B cell (primary cell): ENCODE results near the gene BCL3. TPM values are rescaled to one million over a fixed set of nuclear protein-coding genes. Genes with fewer than 3 reads are reported as not detected.

ENCODE experiments used
- ATAC-seq: fragments of 200-7000 bp; cut with Tn5 transposase; one replicate; pipeline ENCODE4 v1.10.0; 2021; ENCODE audit warnings: low read depth, mild to moderate bottlenecking, moderate number of reproducible peaks, moderate library complexity
- CTCF ChIA-PET: fragments of 350-600 bp; sonication (Branson Sonifier 250); formaldehyde crosslinking; loops from one replicate; lab custom pipeline; 2021; ENCODE audit warnings: antibody characterized with exemption, inconsistent platforms; lab: Charles Lee
- POLR2A ChIA-PET: fragments of 350-600 bp; sonication (Branson Sonifier 250); formaldehyde crosslinking; loops from one replicate; lab custom pipeline; 2021; ENCODE audit warnings: antibody characterized with exemption; lab: Charles Lee
- DNase-seq: peaks from one replicate; pipeline ENCODE4 v3.0.0; 2013
- H2AFZ ChIP-seq: 2 replicates; pipeline ENCODE4 v1.6.1; 2012; ENCODE audit warnings: mild to moderate bottlenecking, low read depth, low read length; ENCODE audit not compliant: insufficient read depth, poor library complexity, severe bottlenecking
- H3K27ac ChIP-seq, 2 donors: 1 replicate in 1 of 2; 2 replicates in 1 of 2; pipeline ENCODE4 v1.5.1; 2012 to 2013; ENCODE audit warnings: low read length in 2 of 2, mild to moderate bottlenecking in 2 of 2, moderate library complexity in 1 of 2
- H3K27me3 ChIP-seq, 4 experiments: fragments of 200-600 bp in 1 of 4; sonication (generic) in 1 of 4; replicated peaks in 1 of 4; 1 replicate in 2 of 4; 2 replicates in 2 of 4; pipeline versions ENCODE4 v1.6.1 to v1.7.0; 2013 to 2016; ENCODE audit warnings: low read length in 3 of 4, mild to moderate bottlenecking in 2 of 4, mixed read lengths in 1 of 4, moderate library complexity in 1 of 4; ENCODE audit not compliant: insufficient read depth in 4 of 4, control insufficient read depth in 3 of 4; ENCODE audit errors: control extremely low read depth in 1 of 4
- H3K36me3 ChIP-seq, 2 experiments: replicated peaks in 1 of 2; 1 replicate in 1 of 2; 2 replicates in 1 of 2; pipeline versions ENCODE4 v1.6.1 to v1.7.1; 2013; ENCODE audit warnings: low read length in 1 of 2; ENCODE audit not compliant: insufficient read depth in 2 of 2, control insufficient read depth in 1 of 2; ENCODE audit errors: control extremely low read depth in 1 of 2, extremely low read depth in 1 of 2
- H3K4me1 ChIP-seq, 2 donors: fragments of 200-600 bp in 1 of 2; sonication (generic) in 1 of 2; 1 replicate in 1 of 2; 2 replicates in 1 of 2; pipeline versions ENCODE4 v1.5.1 to v1.6.1; 2013 to 2017; ENCODE audit warnings: low read length in 2 of 2; ENCODE audit not compliant: control insufficient read depth in 2 of 2, insufficient read depth in 2 of 2
- H3K4me2 ChIP-seq: replicated peaks from 2 replicates; pipeline ENCODE3; 2012; ENCODE audit warnings: mild to moderate bottlenecking, low read depth, low read length; ENCODE audit not compliant: poor library complexity, severe bottlenecking
- H3K4me3 ChIP-seq, 5 experiments: fragments of 200-600 bp in 1 of 5; sonication (generic) in 1 of 5; 1 replicate in 3 of 5; 2 replicates in 2 of 5; pipeline versions ENCODE4 v1.5.1 to v1.7.0; 2011 to 2016; ENCODE audit warnings: low read length in 4 of 5, mild to moderate bottlenecking in 4 of 5, low read depth in 2 of 5, control low read depth in 1 of 5, moderate library complexity in 1 of 5; ENCODE audit not compliant: insufficient read depth in 1 of 5; ENCODE audit errors: control extremely low read depth in 1 of 5, extremely low read depth in 1 of 5
- H3K79me2 ChIP-seq: fragments of 200-600 bp; sonication (generic); one replicate; pipeline ENCODE4 v1.6.0; 2016; ENCODE audit warnings: low read length; ENCODE audit not compliant: control insufficient read depth, insufficient read depth
- H3K9ac ChIP-seq: fragments of 200-600 bp; sonication (generic); 2 replicates; pipeline ENCODE4 v1.6.1; 2017; ENCODE audit warnings: mild to moderate bottlenecking, low read length, moderate library complexity
- H3K9me3 ChIP-seq, 3 donors: one replicate each; pipeline versions ENCODE4 v1.6.1 to v1.7.1; 2013; ENCODE audit warnings: low read length in 2 of 3; ENCODE audit not compliant: control insufficient read depth in 2 of 3, insufficient read depth in 1 of 3; ENCODE audit errors: control extremely low read depth in 1 of 3
- H4K20me1 ChIP-seq: 2 replicates; pipeline ENCODE4 v1.6.0; 2012; ENCODE audit warnings: mild to moderate bottlenecking, low read length; ENCODE audit not compliant: insufficient read depth, control insufficient read depth, poor library complexity, severe bottlenecking
- H3K27ac Mint-ChIP-seq: one replicate; pipeline ENCODE4 v1.8.0; 2021; ENCODE audit warnings: mixed read lengths
- H3K27me3 Mint-ChIP-seq: one replicate; pipeline ENCODE4 v1.8.0; 2021; ENCODE audit warnings: mixed read lengths
- H3K4me1 Mint-ChIP-seq: one replicate; pipeline ENCODE4 v1.8.0; 2021; ENCODE audit warnings: mixed read lengths
- H3K4me3 Mint-ChIP-seq: one replicate; pipeline ENCODE4 v1.8.0; 2021; ENCODE audit warnings: mixed read lengths
- H3K9me3 Mint-ChIP-seq: one replicate; pipeline ENCODE4 v1.8.0; 2022; ENCODE audit warnings: mixed read lengths; ENCODE audit not compliant: insufficient read depth
- EZH2 ChIP-seq: IDR thresholded peaks from 2 replicates; pipeline ENCODE4 v1.6.1; 2012; ENCODE audit warnings: borderline replicate concordance, low read depth, mild to moderate bottlenecking, moderate library complexity, low read length; ENCODE audit not compliant: insufficient read depth, poor library complexity, severe bottlenecking
- WGBS: methylation state at CpG from one replicate; pipeline ENCODE4 v1.1.5; 2013; ENCODE audit warnings: missing lambda C conversion rate; ENCODE audit not compliant: insufficient coverage; 5-methylcytosine and 5-hydroxymethylcytosine counted together
- intact Hi-C: fragments of 100-400 bp; cut with micrococcal nuclease; formaldehyde crosslinking; loops from one replicate; pipeline ENCODE4 v1.10.0; 2022
- polyA plus RNA-seq: library from polyadenylated mRNA; depleted of rRNA; stranded (reverse); fragments of >200 nt; gene quantifications from 2 replicates; pipeline ENCODE4 v1.2.3, GENCODE V29; 2012
- total RNA-seq, 2 donors: library from RNA; stranded (reverse); fragments of 120-200 nt in 1 of 2; gene quantifications; 1 replicate in 1 of 2; 2 replicates in 1 of 2; pipeline versions ENCODE4 v1.2.3 to v1.2.4, GENCODE V29; 2013 to 2022
- TF ChIP-seq, protein P1 (sequence below): fragments of 200-600 bp; IDR thresholded peaks from one replicate; pipeline ENCODE4 v1.8.0; 2022; ENCODE audit warnings: antibody characterized with exemption, mild to moderate bottlenecking

Gene BCL3
- total and polyA plus RNA-seq, 2 donors (not counting 1 experiment from before 2014, with no cell fraction given): 52.3 to 147 TPM

DNA sequence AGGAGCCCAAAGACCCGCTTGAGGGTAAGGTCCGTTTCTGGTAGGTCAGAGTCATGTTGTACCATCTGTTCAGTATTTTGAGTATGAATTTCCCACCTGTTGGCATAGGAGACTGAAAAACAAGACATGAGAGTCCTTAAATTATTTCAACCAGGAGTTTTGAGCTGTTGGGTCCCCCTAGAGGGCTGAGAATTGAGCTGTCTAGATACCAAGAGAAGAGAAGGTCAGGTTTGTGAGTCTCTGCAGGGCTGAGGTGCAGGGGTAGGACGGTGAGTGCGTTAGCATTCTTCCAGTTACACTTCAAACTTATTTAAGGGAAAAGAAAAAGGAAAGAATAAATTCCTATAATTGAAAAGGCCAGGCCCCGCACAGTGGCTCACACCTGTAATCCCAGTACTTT lies 34.2 kb downstream of the BCL3 start:
- Mint-ChIP-seq H3K9me3 (no peaks in the 10 kb centered on the region), H3K4me3 (no peak overlapping the region), H3K27me3 (peaks cover 17% of the 10 kb centered on the region), H3K4me1 (peaks cover 5% of the 10 kb centered on the region), H3K27ac (no peak overlapping the region)
- TF ChIP-seq EZH2: no peak
- TF ChIP-seq, protein P1, sequence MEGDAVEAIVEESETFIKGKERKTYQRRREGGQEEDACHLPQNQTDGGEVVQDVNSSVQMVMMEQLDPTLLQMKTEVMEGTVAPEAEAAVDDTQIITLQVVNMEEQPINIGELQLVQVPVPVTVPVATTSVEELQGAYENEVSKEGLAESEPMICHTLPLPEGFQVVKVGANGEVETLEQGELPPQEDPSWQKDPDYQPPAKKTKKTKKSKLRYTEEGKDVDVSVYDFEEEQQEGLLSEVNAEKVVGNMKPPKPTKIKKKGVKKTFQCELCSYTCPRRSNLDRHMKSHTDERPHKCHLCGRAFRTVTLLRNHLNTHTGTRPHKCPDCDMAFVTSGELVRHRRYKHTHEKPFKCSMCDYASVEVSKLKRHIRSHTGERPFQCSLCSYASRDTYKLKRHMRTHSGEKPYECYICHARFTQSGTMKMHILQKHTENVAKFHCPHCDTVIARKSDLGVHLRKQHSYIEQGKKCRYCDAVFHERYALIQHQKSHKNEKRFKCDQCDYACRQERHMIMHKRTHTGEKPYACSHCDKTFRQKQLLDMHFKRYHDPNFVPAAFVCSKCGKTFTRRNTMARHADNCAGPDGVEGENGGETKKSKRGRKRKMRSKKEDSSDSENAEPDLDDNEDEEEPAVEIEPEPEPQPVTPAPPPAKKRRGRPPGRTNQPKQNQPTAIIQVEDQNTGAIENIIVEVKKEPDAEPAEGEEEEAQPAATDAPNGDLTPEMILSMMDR: no peak
- intact Hi-C loops: loop anchor here (10.0 kb wide), 1 partner anchor 552 kb away; no protein-coding TSS in a partner anchor
- DNase-seq (no peak), ATAC-seq (no peak)
- 90% methylated on average over 2 of the region's 5 CpGs for WGBS
- no peak overlapping the region for H2AFZ ChIP-seq
- H3K9ac ChIP-seq: no peak overlapping the region
- H3K79me2 ChIP-seq: no peaks in the 10 kb centered on the region
- H3K4me3 ChIP-seq: no peak overlapping the region
- no peaks in the 10 kb centered on the region for H3K36me3 ChIP-seq
- CTCF ChIA-PET: interaction anchor here (0.7 to 5.6 kb wide), 9 partner anchors 12 to 556 kb away, joined by 3 to 32 read pairs (median 4); no protein-coding TSS in a partner anchor
- no peak overlapping the region for H3K27ac ChIP-seq
- peaks cover 0 to 11% (median 0%) of the 10 kb centered on the region in 4 experiments for H3K27me3 ChIP-seq
- H3K4me2 ChIP-seq: no peak overlapping the region
- POLR2A ChIA-PET: no interaction called here
- H3K4me1 ChIP-seq: peaks cover 0 to 6% of the 10 kb centered on the region in 2 donors
- no peaks in the 10 kb centered on the region for H4K20me1 ChIP-seq
- no peaks in the 10 kb centered on the region for H3K9me3 ChIP-seq

DNA sequence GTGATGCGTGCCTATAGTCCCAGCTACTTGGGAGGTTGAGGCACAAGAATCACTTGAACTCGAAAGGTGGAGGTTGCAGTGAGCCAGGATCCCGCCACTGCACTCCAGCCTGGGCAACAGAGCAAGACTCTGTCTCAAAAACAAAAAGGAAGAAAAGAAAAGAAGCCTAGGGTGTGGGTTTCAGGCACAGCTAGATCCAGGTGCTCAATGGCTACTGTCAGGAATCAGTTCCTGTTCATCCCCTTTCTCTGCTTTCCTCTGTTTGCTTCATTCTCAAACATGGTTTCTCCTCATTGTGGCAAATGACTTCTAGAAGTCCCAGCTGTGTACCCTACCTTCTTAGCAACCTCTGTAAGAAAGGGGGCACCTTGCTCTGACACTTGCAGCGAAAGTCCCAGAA lies 35.0 kb downstream of the BCL3 start:
- ChIA-PET CTCF (interaction anchor here (0.6 to 5.6 kb wide), 15 partner anchors 10 to 555 kb away, joined by 3 to 32 read pairs (median 3); no protein-coding TSS in a partner anchor), POLR2A (no interaction called here)
- no peaks in the 10 kb centered on the region for H3K79me2 ChIP-seq
- intact Hi-C loops: loop anchor here (10.0 kb wide), 1 partner anchor 551 kb away; no protein-coding TSS in a partner anchor
- H3K4me2 ChIP-seq: no peak overlapping the region
- WGBS: 94% methylated on average over 4 of the region's 4 CpGs
- no peaks in the 10 kb centered on the region for H4K20me1 ChIP-seq
- DNase-seq (no peak), ATAC-seq (no peak)
- H2AFZ ChIP-seq: no peak overlapping the region
- Mint-ChIP-seq H3K9me3 (no peaks in the 10 kb centered on the region), H3K4me1 (peaks cover 5% of the 10 kb centered on the region), H3K27me3 (peaks cover 17% of the 10 kb centered on the region), H3K27ac (no peak overlapping the region), H3K4me3 (no peak overlapping the region)
- H3K4me3 ChIP-seq: no peak overlapping the region
- no peaks in the 10 kb centered on the region for H3K36me3 ChIP-seq
- H3K9ac ChIP-seq: no peak overlapping the region
- TF ChIP-seq, protein P1: no peak
- no peak for TF ChIP-seq EZH2
- no peaks in the 10 kb centered on the region for H3K9me3 ChIP-seq
- H3K27ac ChIP-seq: no peak overlapping the region
- peaks cover 0 to 6% of the 10 kb centered on the region in 2 donors for H3K4me1 ChIP-seq
- peaks cover 0 to 7% (median 0%) of the 10 kb centered on the region in 4 experiments for H3K27me3 ChIP-seq
